Right atrium auricular region (tissue), 2 donors: ENCODE data around the gene WDR49. TPM values are rescaled to one million over a fixed set of nuclear protein-coding genes. Genes with fewer than 3 reads are reported as not detected.

Experiments
- DNase-seq: peaks from one replicate; pipeline ENCODE4 v3.0.0-alpha.2; 2019; ENCODE audit warnings: low spot score
- H3K27ac ChIP-seq, 2 donors: fragments of 200-600 bp; sonication (generic); 1 replicate in 1 of 2; 2 replicates in 1 of 2; pipeline ENCODE4 v1.5.1; 2016 to 2019
- H3K27me3 ChIP-seq, 2 donors: fragments of 200-600 bp; sonication (generic); one replicate each; pipeline versions ENCODE4 v1.5.1 to v1.6.0; 2017 to 2019
- H3K36me3 ChIP-seq: fragments of 200-600 bp; sonication (generic); one replicate; pipeline ENCODE4 v1.5.1; 2016
- H3K4me1 ChIP-seq, 2 donors: fragments of 200-600 bp; sonication (generic); one replicate each; pipeline versions ENCODE4 v1.5.1 to v1.6.0; 2017 to 2019
- H3K4me3 ChIP-seq, 2 donors: fragments of 200-600 bp; sonication (generic); 1 replicate in 1 of 2; 2 replicates in 1 of 2; pipeline ENCODE4 v1.5.1; 2017 to 2019; ENCODE audit warnings: mild to moderate bottlenecking in 1 of 2, moderate library complexity in 1 of 2
- H3K9me3 ChIP-seq, 2 donors: fragments of 200-600 bp; sonication (generic); one replicate each; pipeline ENCODE4 v1.5.1; 2019
- CTCF ChIP-seq, 2 donors: fragments of 200-600 bp; sonication (generic); IDR thresholded peaks; one replicate each; pipeline ENCODE4 v1.5.1; 2019; ENCODE audit warnings: antibody characterized with exemption in 2 of 2
- total RNA-seq, 2 donors: library from RNA; depleted of rRNA; stranded (reverse); fragments of >200 nt; gene quantifications; one replicate each; pipeline ENCODE4 v1.1.0, GENCODE V29; 2016

The WDR49 gene
- total RNA-seq, 2 donors from 2014 or later: 5.5 to 14.8 TPM

GRCh38 chr3:167679526-167679925 is 25.8 kb upstream of the WDR49 start:
- peaks cover 27% of the 10 kb centered on the region for H3K36me3 ChIP-seq
- no peak for TF ChIP-seq CTCF (IDR thresholded peaks at IDR 0.05)
- DNase-seq: no peak
- no peak overlapping the region for H3K4me3 ChIP-seq
- H3K27me3 ChIP-seq: no peaks in the 10 kb centered on the region
- peaks cover 0 to 31% of the 10 kb centered on the region in 2 donors for H3K9me3 ChIP-seq
- no peak overlapping the region for H3K27ac ChIP-seq
- no peaks in the 10 kb centered on the region for H3K4me1 ChIP-seq

GRCh38 chr3:167675848-167676247 is 22.1 kb upstream of the WDR49 start:
- Histone ChIP-seq H3K9me3 (peaks cover 0 to 34% of the 10 kb centered on the region in 2 donors), H3K4me1 (no peaks in the 10 kb centered on the region), H3K36me3 (peaks cover 22% of the 10 kb centered on the region), H3K27me3 (no peaks in the 10 kb centered on the region), H3K27ac (no peak overlapping the region), H3K4me3 (no peak overlapping the region)
- TF ChIP-seq CTCF (IDR thresholded peaks at IDR 0.05): no peak
- DNase-seq: no peak

- peaks cover 22% of the 10 kb centered on the region for H3K36me3 ChIP-seq
- H3K4me1 ChIP-seq: no peaks in the 10 kb centered on the region
- no peaks in the 10 kb centered on the region for H3K27me3 ChIP-seq
- H3K27ac ChIP-seq: no peak overlapping the region
- no peak for TF ChIP-seq CTCF (IDR thresholded peaks at IDR 0.05)
- DNase-seq: no peak
- H3K9me3 ChIP-seq: peaks cover 0 to 34% of the 10 kb centered on the region in 2 donors
- no peak overlapping the region for H3K4me3 ChIP-seq
Measured at GRCh38 chr3:167673221-167673620, 19.5 kb upstream of the WDR49 start.

- Histone ChIP-seq H3K27ac (no peak overlapping the region), H3K4me3 (no peak overlapping the region), H3K27me3 (no peaks in the 10 kb centered on the region), H3K4me1 (no peaks in the 10 kb centered on the region), H3K9me3 (peaks cover 0 to 27% of the 10 kb centered on the region in 2 donors), H3K36me3 (peaks cover 22% of the 10 kb centered on the region)
- no peak for TF ChIP-seq CTCF (IDR thresholded peaks at IDR 0.05)
- no peak for DNase-seq
Measured at GRCh38 chr3:167671878-167672427, 18.2 kb upstream of the WDR49 start.

- Histone ChIP-seq H3K9me3 (peaks cover 0 to 5% of the 10 kb centered on the region in 2 donors), H3K36me3 (peaks cover 2% of the 10 kb centered on the region), H3K27me3 (no peaks in the 10 kb centered on the region), H3K4me3 (no peak overlapping the region), H3K27ac (no peak overlapping the region), H3K4me1 (no peaks in the 10 kb centered on the region)
- TF ChIP-seq CTCF (IDR thresholded peaks at IDR 0.05): no peak
- no peak for DNase-seq
Measured at GRCh38 chr3:167669699-167670098, 16.0 kb upstream of the WDR49 start.

- Histone ChIP-seq H3K27me3 (no peaks in the 10 kb centered on the region), H3K4me3 (no peak overlapping the region), H3K36me3 (no peaks in the 10 kb centered on the region), H3K4me1 (no peaks in the 10 kb centered on the region), H3K9me3 (peaks cover 0 to 3% of the 10 kb centered on the region in 2 donors), H3K27ac (no peak overlapping the region)
- DNase-seq: no peak
- no peak for TF ChIP-seq CTCF (IDR thresholded peaks at IDR 0.05)
Measured at GRCh38 chr3:167668651-167669050, 14.9 kb upstream of the WDR49 start.
